Small intestine (tissue), 7 donors: ENCODE measurements around the gene OBSCN. TPM values are rescaled to one million over a fixed set of nuclear protein-coding genes. Genes with fewer than 3 reads are reported as not detected.

ENCODE experiments used
- DNase-seq, 2 donors: peaks; one replicate each; pipeline versions ENCODE4 v3.0.0 to v3.0.0-alpha.2; 2013
- FAIRE-seq: peaks from 2 replicates; lab custom pipeline; 2012; peaks lifted over from hg19 to GRCh38; lab: Jason Lieb, UNC
- H3K27ac ChIP-seq, 3 donors: one replicate each; pipeline ENCODE4 v1.5.1; 2013; ENCODE audit warnings: low read length in 2 of 3, mild to moderate bottlenecking in 2 of 3, control low read depth in 1 of 3, inconsistent platforms in 1 of 3, low read depth in 1 of 3, moderate library complexity in 1 of 3
- H3K27me3 ChIP-seq, 3 donors: one replicate each; pipeline ENCODE4 v1.6.1; 2013; ENCODE audit warnings: low read length in 3 of 3, inconsistent platforms in 1 of 3; ENCODE audit not compliant: control insufficient read depth in 3 of 3, insufficient read depth in 3 of 3
- H3K36me3 ChIP-seq, 3 donors: one replicate each; pipeline ENCODE4 v1.6.1; 2013; ENCODE audit warnings: low read length in 3 of 3, inconsistent platforms in 1 of 3, low read depth in 1 of 3, mild to moderate bottlenecking in 1 of 3, moderate library complexity in 1 of 3; ENCODE audit not compliant: control insufficient read depth in 3 of 3, insufficient read depth in 2 of 3
- H3K4me1 ChIP-seq, 3 donors: one replicate each; pipeline ENCODE4 v1.6.1; 2013; ENCODE audit warnings: low read length in 2 of 3, inconsistent platforms in 1 of 3, low read depth in 1 of 3, mild to moderate bottlenecking in 1 of 3, moderate library complexity in 1 of 3; ENCODE audit not compliant: control insufficient read depth in 3 of 3, insufficient read depth in 2 of 3
- H3K4me3 ChIP-seq, 3 donors: one replicate each; pipeline ENCODE4 v1.5.1; 2013; ENCODE audit warnings: low read length in 3 of 3, control low read depth in 1 of 3, inconsistent platforms in 1 of 3, low read depth in 1 of 3, mild to moderate bottlenecking in 1 of 3, moderate library complexity in 1 of 3
- H3K9me3 ChIP-seq, 2 donors: one replicate each; pipeline ENCODE4 v1.6.1; 2013; ENCODE audit warnings: low read depth in 1 of 2, low read length in 1 of 2; ENCODE audit not compliant: control insufficient read depth in 2 of 2, insufficient read depth in 1 of 2
- WGBS, 3 donors: extraction: QIAGEN DNeasy Blood & Tissue Kit; methylation state at CpG; one replicate each; pipeline ENCODE4 v1.1.7; 2013; 5-methylcytosine and 5-hydroxymethylcytosine counted together
- polyA plus RNA-seq, 4 donors: library from polyadenylated mRNA; stranded (reverse) in 3 of 4; unstranded in 1 of 4; fragments of 200-250 nt in 3 of 4; fragments of 120-200 nt in 1 of 4; gene quantifications; one replicate each; pipeline versions ENCODE4 v1.2.1 to v1.2.3, GENCODE V29; 2013
- donor health status: healthy with polysubstance abuse.
- donor health status: control.
- donor health status: control.
- donor health status: Bipolar disorder and iron deficiency.
- donor health status: healthy.

OBSCN gene
- polyA plus RNA-seq, 4 donors, result 3.6 to 36.2 (median 5.7) TPM

- FAIRE-seq (no peak), DNase-seq (no peak)
- no peaks in the 10 kb centered on the region for H3K27me3 ChIP-seq
- H3K4me1 ChIP-seq, result peaks cover 0 to 12% (median 0%) of the 10 kb centered on the region in 3 donors
- H3K27ac ChIP-seq, result no peak overlapping the region
- WGBS, 3 donors, result 86 to 95% (median 90%) methylated on average over 9 of the region's 9 CpGs
- H3K36me3 ChIP-seq, result peaks cover 0 to 29% (median 0%) of the 10 kb centered on the region in 3 donors
- peaks cover 0 to 3% of the 10 kb centered on the region in 2 donors for H3K9me3 ChIP-seq
- no peak overlapping the region for H3K4me3 ChIP-seq
These were observed 138.9 kb downstream of the OBSCN start for GRCh38 chr1:228346731-228347130.

GRCh38 chr1:228347181-228347580 is 139.3 kb downstream of the OBSCN start:
- WGBS, 3 donors, result 85 to 97% (median 86%) methylated on average over 7 of the region's 7 CpGs
- Histone ChIP-seq H3K9me3 (peaks cover 0 to 3% of the 10 kb centered on the region in 2 donors), H3K4me1 (peaks cover 0 to 12% (median 0%) of the 10 kb centered on the region in 3 donors), H3K27me3 (no peaks in the 10 kb centered on the region), H3K36me3 (peaks cover 0 to 28% (median 0%) of the 10 kb centered on the region in 3 donors), H3K4me3 (no peak overlapping the region), H3K27ac (no peak overlapping the region)
- no peak for FAIRE-seq
- DNase-seq, result no peak

GRCh38 chr1:228348708-228349467 is 141.0 kb downstream of the OBSCN start:
- H3K4me1 ChIP-seq, result peaks cover 0 to 9% (median 0%) of the 10 kb centered on the region in 3 donors

DNA sequence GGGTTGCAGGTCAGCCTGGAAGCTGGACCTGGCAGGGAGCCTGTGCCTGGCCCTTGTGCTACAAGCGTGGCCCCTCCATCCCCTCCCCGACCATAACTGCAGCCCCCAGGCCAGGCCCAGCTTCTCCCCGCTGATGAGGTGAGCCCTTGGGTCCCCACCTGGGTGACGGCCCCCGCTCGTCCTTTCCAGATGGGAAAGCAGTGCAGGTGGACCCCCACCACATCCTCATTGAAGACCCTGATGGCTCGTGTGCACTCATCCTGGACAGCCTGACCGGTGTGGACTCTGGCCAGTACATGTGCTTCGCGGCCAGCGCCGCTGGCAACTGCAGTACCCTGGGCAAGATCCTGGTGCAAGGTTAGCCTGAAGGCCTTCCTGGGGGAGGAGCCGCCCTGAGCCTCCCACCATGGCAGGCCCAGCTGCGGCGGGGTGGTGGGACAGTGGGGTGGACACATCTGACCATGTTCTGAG is 141.9 kb downstream of the OBSCN start:
- H3K4me1 ChIP-seq, result peaks cover 0 to 9% (median 0%) of the 10 kb centered on the region in 3 donors
- DNase-seq, result no peak
- 92 to 98% (median 93%) methylated on average over 15 of the region's 15 CpGs for WGBS, 3 donors
- H3K27me3 ChIP-seq, result no peaks in the 10 kb centered on the region
- H3K36me3 ChIP-seq, result peaks cover 0 to 26% (median 0%) of the 10 kb centered on the region in 3 donors
- FAIRE-seq, result no peak
- no peak overlapping the region for H3K4me3 ChIP-seq
- H3K27ac ChIP-seq, result no peak overlapping the region
- peaks cover 0 to 3% of the 10 kb centered on the region in 2 donors for H3K9me3 ChIP-seq

More at GRCh38 chr1:228348708-228349467, 141.0 kb downstream of the OBSCN start:
- FAIRE-seq (no peak), DNase-seq (peak; percentile 65 to 82)
- Histone ChIP-seq H3K4me3 (no peak overlapping the region), H3K27me3 (no peaks in the 10 kb centered on the region), H3K27ac (no peak overlapping the region), H3K36me3 (peaks cover 0 to 26% (median 0%) of the 10 kb centered on the region in 3 donors), H3K9me3 (peaks cover 0 to 3% of the 10 kb centered on the region in 2 donors)
- WGBS, 3 donors, result 21 to 65% (median 31%) methylated on average over 12 of the region's 12 CpGs

- Histone ChIP-seq H3K4me1 (peaks cover 0 to 9% (median 0%) of the 10 kb centered on the region in 3 donors), H3K36me3 (peaks cover 0 to 23% (median 0%) of the 10 kb centered on the region in 3 donors), H3K9me3 (no peaks in the 10 kb centered on the region), H3K4me3 (no peak overlapping the region), H3K27me3 (no peaks in the 10 kb centered on the region), H3K27ac (no peak overlapping the region)
- 77 to 92% (median 82%) methylated on average over 1 of the region's 1 CpG for WGBS, 3 donors
- FAIRE-seq (no peak), DNase-seq (no peak)
These were observed 142.4 kb downstream of the OBSCN start for GRCh38 chr1:228350179-228350742.

DNA sequence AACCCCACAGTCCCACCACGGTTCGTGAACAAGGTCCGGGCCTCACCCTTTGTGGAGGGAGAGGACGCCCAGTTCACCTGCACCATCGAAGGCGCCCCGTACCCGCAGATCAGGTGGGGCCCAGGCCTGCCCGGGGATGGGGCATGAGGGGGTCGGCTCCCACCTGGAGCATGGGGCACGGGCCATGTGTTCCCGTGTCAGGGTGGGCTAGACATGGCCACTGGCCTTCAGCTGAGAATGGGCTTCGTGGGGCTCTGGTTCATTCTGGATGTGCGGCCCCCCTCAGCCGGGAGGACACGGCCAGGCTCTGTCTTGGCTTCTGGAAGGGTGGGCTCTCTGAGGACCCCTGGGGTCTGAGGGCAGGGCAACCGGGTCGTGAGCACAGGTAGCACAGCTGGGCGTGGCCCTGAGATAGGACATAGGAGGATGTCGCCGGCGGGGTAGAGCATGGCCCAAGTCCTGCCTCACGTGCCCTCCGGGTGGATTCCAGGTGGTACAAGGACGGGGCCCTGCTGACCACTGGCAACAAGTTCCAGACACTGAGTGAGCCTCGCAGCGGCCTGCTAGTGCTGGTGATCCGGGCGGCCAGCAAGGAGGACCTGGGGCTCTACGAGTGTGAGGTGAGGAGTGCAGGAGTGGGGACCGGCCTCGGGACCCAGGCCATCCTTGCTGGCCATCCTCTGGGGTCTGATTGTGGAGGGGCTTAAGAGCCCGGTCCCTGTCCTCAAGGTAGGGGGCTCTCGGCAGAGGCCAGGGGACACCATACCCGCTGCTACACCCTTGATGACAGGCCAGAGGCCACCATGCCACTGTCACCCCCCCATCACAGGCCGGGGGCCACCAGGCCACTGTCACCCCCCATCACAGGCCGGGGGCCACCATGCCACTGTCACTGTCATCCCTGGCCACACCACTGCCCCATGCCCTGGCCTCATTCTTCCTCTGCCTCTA is 143.3 kb downstream of the OBSCN start:
- H3K27ac ChIP-seq, result no peak overlapping the region

GRCh38 chr1:228351850-228352249 is 144.0 kb downstream of the OBSCN start:
- DNase-seq, result no peak
- H3K36me3 ChIP-seq, result peaks cover 0 to 27% (median 0%) of the 10 kb centered on the region in 3 donors
- WGBS, 3 donors, result 85 to 89% (median 88%) methylated on average over 13 of the region's 13 CpGs
- H3K27ac ChIP-seq, result no peak overlapping the region
- no peak overlapping the region for H3K4me3 ChIP-seq
- H3K4me1 ChIP-seq, result peaks cover 0 to 9% (median 0%) of the 10 kb centered on the region in 3 donors
- no peaks in the 10 kb centered on the region for H3K27me3 ChIP-seq
- FAIRE-seq, result no peak
- H3K9me3 ChIP-seq, result no peaks in the 10 kb centered on the region

More for the DNA sequence above, 143.3 kb downstream of the OBSCN start:
- Histone ChIP-seq H3K9me3 (no peaks in the 10 kb centered on the region), H3K27me3 (no peaks in the 10 kb centered on the region), H3K4me1 (peaks cover 0 to 9% (median 0%) of the 10 kb centered on the region in 3 donors), H3K4me3 (no peak overlapping the region), H3K36me3 (peaks cover 0 to 26% (median 0%) of the 10 kb centered on the region in 3 donors)
- no peak for DNase-seq
- FAIRE-seq, result no peak
- WGBS, 3 donors, result 84 to 89% (median 84%) methylated on average over 37 of the region's 37 CpGs
